Activated CD4-positive, CD25-positive, alpha-beta regulatory T cell (primary cell): ENCODE data around the gene CHERP.
A peak's percentile ranks its signal among the peaks of the same experiment; 100 is the strongest.
"Not testable (repeated sequence)": the region's sequence is repeated elsewhere in the genome, so short reads cannot be mapped to it uniquely, and the experiment has no call there.

Experiments
- DNase-seq, 4 experiments: peaks; one replicate each; lab custom pipeline; 2025; lab: John Stamatoyannopoulos, UW

Gene CHERP

GRCh38 chr19:16576690-16577530 lies 34.7 kb upstream of the CHERP start:
- DNase-seq, result no peak

- no peak for DNase-seq
Observed at GRCh38 chr19:16575861-16576689, 33.8 kb upstream of the CHERP start.

- DNase-seq, result no peak
Observed at GRCh38 chr19:16575282-16575681, 33.0 kb upstream of the CHERP start.

- DNase-seq, result no peak
Observed at GRCh38 chr19:16573925-16574324, 31.7 kb upstream of the CHERP start.

GRCh38 chr19:16573296-16573695 lies 31.1 kb upstream of the CHERP start:
- no peak for DNase-seq

GRCh38 chr19:16572332-16573211 lies 30.3 kb upstream of the CHERP start, which contains the start of gene SLC35E1:
TSS of gene SLC35E1 (minus strand) at chr19:16572415. CDS start at chr19:16572364, 51 bp downstream.
- DNase-seq, result peak; percentile 85 to 88 (median 86)

- DNase-seq, result no peak
Observed at GRCh38 chr19:16571822-16572331, 29.6 kb upstream of the CHERP start.

- DNase-seq, result no peak
Observed at GRCh38 chr19:16571283-16571682, 29.0 kb upstream of the CHERP start.

- DNase-seq, result no peak
Observed at GRCh38 chr19:16569609-16570320, 27.5 kb upstream of the CHERP start.

GRCh38 chr19:16566702-16567101 lies 24.5 kb upstream of the CHERP start:
- DNase-seq, result no peak

GRCh38 chr19:16566161-16566560 lies 23.9 kb upstream of the CHERP start:
- peak in 3 of 4 experiments; percentile 21 to 63 (median 59) for DNase-seq

- no peak for DNase-seq
Observed at GRCh38 chr19:16564842-16565241, 22.6 kb upstream of the CHERP start.

GRCh38 chr19:16562608-16563025 lies 20.4 kb upstream of the CHERP start:
- DNase-seq, result no peak

- no peak for DNase-seq
Observed at GRCh38 chr19:16561382-16561781, 19.1 kb upstream of the CHERP start.

- DNase-seq, result no peak
Observed at GRCh38 chr19:16559780-16560276, 17.6 kb upstream of the CHERP start.

- no peak for DNase-seq
Observed at GRCh38 chr19:16554776-16555175, 12.5 kb upstream of the CHERP start.

- DNase-seq, result not testable (repeated sequence)
Observed at GRCh38 chr19:16551902-16552301, 9.7 kb upstream of the CHERP start.

GRCh38 chr19:16548956-16549355 lies 6.7 kb upstream of the CHERP start:
- no peak for DNase-seq

GRCh38 chr19:16544473-16545231 lies 2.4 kb upstream of the CHERP start:
- no peak for DNase-seq

- not testable (repeated sequence) for DNase-seq
Observed at GRCh38 chr19:16543734-16544133, 1.5 kb upstream of the CHERP start.
